Measurements from ENCODE around the gene TOX2.

DNA sequence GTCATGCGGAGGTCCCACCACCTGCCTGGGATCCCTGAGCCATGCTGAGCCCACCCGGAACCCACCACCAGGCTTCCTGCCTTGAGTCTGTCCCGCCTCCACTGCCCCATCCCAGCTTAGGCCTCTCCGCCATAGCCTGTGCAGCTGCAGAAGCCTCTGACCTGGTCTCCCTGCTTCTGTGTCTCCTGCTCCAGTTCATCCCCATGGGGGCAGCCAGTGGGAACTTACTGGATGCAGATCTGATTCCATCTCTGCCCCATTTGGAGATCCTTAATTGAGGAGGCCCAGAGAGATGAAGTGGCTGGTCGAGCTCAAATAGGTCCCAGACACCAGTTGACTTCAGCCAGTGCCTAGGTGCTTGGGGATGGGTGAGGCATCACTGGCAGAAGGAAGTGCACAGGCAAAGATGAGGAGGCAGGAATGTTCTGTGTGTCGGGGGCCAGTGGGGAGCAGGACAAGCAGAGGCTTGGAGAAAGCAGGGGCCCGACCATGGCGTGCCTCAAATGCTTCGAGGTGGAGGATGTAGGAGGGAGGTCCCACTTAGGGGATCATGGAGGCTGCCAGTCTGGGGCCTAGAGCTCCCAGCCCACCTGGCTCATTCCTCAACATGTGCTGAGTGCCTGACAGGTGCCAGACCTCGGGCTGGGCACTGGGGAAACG lies 112.8 kb downstream of the TOX2 start:
- no peak for TF ChIP-seq EZH2 (IDR thresholded peaks at IDR 0.05; ENCODE audit: low read length, unreplicated experiment)
- TF ChIP-seq, protein P1, sequence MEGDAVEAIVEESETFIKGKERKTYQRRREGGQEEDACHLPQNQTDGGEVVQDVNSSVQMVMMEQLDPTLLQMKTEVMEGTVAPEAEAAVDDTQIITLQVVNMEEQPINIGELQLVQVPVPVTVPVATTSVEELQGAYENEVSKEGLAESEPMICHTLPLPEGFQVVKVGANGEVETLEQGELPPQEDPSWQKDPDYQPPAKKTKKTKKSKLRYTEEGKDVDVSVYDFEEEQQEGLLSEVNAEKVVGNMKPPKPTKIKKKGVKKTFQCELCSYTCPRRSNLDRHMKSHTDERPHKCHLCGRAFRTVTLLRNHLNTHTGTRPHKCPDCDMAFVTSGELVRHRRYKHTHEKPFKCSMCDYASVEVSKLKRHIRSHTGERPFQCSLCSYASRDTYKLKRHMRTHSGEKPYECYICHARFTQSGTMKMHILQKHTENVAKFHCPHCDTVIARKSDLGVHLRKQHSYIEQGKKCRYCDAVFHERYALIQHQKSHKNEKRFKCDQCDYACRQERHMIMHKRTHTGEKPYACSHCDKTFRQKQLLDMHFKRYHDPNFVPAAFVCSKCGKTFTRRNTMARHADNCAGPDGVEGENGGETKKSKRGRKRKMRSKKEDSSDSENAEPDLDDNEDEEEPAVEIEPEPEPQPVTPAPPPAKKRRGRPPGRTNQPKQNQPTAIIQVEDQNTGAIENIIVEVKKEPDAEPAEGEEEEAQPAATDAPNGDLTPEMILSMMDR (conservative IDR thresholded peaks at IDR 0.05; ENCODE audit: low read depth, low read length), result no peak
- TF ChIP-seq EZH2phosphoT487 (IDR thresholded peaks at IDR 0.05; ENCODE audit: borderline replicate concordance, low read length), result no peak

Measured in PC-3 (cell line).